ENCODE results near the gene CLK2.
"Not testable (repeated sequence)": the region's sequence is repeated elsewhere in the genome, so short reads cannot be mapped to it uniquely, and the experiment has no call there.

CLK2 gene

DNA sequence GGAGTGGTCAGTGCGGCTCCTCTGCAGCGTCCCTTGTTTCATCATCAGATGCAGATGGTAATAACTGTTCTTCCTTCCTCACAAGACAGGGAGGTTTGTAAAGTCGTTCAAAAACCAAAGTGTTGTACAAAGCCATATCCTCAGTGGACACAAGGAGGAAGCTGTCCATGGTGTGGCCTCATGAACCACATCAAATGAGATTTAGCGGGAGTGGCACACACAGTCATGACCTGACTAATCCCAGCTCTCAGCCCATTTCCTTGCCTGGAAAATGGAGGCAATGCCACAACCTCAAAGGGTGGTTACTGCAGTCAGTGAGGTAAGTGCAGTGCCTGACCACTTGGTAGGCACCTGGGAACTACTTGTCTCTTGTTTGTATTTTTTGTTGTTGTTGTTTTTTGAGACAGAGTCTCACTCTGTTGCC, 31.5 kb downstream of the CLK2 start:
- DNase-seq (ENCODE audit: low read depth), result no peak

DNA sequence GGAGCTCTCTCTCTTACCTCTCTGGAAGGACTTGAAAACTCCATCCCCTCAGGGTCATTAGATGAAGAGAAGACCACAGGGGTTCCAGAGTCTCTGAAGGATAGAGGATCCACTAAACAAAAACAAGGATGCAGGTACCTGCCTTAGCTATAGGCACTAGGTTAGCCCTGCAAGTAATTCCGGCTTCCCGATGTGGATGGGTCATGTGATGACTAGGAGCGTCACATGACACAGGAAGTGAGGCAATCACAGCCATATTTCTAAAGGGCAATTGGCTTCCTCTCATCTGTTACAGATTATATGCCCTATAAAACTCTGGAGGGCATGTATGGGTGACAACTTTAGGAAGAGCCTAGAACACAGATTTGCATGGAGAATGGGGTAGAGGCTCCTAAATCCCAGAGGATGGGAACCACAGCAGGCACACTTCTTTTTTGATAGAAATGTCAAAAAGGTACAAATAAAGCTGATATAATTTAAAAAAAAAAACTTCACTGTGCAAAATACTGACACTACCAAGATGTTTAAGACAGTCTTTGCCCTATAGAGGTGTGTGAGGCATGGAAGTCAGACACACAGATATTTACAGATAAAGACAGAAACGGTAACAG, 32.1 kb downstream of the CLK2 start:
- peak; percentile 74 for DNase-seq (ENCODE audit: low read depth)

DNA sequence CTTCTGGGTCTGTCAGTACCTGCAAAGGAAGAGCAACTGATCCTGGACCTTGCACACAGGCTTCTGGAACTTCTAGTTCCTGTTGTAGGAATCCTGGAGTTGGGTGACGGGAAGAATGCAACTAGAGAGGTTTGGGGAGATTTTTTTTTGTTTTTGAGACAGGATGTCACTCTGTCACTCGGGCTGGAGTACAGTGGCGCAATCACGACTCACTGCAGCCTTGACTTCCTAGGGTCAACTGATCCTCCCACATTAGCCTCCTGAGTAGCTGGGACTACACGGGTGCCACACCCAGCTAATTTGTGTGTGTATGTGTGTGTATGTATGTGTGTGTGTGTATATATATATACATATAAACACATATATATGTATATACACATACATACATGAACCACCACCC, 36.9 kb downstream of the CLK2 start:
- no peak for DNase-seq (ENCODE audit: low read depth)

DNA sequence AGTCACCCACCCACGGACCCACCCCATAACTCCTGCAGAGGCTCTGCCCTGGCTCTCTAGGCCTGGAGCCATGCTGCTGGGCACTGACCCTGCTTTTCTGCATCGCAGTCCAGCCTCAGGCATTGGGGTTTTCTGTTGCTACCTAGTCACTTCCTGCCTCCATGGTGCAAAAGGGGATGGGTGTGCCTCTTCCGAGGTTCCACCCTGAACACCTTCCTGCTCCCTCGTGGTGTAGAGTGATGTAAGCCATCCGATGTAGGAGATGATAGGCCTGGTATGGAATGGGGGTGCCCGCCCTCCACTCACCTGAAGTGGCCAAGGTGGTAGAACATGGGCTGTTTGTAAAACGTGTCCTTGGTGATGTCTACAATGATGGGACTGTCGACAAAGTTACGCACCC, 37.9 kb downstream of the CLK2 start:
- not testable (repeated sequence) for DNase-seq (ENCODE audit: low read depth)

DNA sequence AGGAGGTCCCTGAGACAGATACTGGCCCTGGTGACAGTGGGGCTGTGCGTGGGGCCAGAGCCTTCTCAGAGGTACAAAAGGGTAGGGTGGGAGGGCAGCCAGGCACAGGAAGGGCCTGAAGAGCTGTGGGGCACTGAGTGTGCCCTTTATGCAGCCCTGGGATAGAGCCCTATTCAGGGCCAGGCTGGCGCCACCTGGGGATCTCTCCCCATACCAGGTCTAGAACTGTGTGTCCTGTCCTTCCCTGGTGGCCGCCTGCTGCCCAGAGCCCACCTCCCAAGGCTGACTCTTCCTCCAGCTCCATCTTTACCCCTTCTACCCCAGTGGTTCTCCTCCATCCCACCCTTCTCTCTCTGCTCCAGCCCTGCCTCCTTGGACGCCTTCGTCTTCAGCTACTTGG, 39.8 kb downstream of the CLK2 start:
- not testable (repeated sequence) for DNase-seq (ENCODE audit: low read depth)

DNA sequence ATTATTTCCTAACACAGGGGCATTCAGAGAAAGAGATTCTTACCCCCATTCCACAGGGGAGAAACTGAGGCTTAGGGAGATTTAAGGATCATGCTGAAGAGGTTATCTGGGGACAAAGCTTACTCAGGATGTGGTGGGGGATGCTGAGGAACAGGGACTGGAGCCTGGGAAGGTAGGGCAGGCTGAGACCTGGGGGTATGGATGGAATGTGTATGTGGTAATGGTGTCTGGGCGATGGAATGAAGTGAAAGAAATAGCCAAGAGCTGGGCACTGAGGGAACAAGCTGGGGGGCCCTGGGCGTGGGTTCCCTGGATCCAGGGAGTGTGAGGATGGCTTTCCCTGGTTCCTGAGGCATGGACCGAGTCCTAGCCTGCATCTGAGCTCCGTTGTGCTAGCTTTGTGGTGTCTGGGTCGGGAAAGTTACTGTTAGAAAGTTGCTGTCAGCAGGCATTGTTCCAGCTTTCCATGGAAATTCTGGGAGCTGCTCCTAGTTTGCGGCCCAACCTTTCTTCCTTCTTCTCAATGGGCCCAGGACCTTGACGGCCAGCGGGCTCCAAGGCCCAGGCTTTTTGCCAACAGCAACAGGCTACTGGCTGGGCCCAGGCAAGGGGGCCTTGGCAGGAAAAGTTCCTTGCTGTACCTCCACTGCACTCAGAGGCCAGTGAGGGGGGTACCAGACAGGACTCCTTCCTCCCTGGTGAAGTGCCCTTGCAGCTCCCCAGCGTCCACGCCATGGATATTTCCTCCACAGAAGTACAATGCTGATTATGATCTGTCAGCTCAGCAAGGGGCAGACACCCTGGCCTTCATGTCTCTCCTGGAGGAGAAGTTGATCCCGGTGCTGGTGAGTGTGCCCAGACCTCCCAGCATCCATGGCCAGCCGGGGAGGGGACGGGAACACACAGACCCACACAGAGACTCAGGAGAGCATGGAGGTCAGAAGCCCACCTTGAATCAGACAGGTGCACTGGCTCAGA, 41.0 kb downstream of the CLK2 start:
- peak; percentile 67 for DNase-seq (ENCODE audit: low read depth)

DNA sequence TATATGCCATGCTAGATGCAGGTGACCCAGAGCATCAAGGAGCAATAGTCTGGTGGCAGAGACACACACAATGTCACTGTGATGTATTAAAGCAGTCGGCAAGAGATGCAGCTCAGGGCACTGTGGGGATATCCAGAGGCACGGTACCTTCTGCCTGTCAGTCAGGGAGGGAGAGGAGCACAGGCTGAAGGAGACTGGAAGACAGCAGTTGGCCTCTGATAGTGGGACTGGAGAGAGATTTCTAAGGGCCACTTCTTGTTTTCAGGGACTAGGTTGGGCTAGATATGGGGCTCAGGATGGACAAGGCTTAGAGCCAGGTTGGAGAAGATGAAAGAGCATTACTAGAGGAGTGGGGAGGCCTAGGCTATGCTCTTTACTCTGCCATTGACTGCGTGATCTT, 42.0 kb downstream of the CLK2 start:
- DNase-seq (ENCODE audit: low read depth), result not testable (repeated sequence)

DNA sequence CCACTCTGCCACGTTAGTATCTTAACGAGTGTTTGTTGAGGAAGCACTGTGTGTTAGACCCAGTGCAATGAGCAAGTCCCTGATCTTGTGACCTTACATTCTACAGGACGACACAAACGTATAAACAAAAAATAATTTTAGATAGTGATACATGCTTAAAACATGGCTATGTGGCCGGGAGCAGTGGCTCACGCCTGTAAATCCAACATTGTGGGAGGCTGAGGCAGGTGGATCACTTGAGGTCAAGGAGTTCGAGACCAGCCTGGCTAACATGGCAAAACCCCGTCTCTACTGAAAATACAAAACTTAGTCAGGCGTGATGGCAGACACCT, 45.2 kb downstream of the CLK2 start:
- no peak for DNase-seq (ENCODE audit: low read depth)

DNA sequence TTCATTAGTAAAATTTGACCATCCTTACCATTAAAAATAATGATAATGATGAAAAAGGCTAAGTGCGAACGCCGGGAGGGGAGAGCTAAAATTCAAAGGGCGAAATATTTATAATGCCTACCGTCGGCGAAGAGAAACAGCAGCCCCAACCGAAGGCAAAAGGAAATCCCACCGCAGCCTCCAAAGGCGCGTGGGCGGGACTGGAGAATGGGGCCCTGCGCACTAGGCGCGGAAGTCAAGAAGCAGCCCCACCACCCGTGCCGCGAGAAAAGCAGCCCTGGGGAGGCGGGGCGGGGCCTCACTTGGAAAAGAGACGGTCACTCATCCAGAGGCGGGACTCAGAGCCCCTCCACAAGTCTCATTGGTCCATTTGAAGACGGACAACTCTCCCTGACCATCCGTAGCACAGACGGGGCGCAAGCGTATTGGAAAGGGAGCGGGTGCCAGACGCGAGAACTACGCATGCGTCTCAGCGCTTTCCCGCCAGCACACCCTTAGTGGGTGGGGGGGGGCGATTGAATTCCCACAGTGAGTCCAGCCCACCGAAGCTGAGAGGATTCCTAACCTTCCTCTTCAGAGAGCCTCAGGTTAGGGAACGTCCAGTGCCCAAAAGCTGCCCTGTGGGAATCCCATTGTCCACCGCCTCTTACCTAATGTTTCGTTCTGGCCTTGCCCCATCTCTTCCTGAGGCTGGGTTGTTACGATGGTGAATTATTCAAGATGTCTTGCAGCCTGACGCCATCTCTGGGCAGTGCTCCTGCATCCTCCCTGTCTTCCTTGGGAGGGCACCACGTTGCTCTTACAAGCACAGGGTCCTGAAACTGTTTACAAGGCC, 45.8 kb downstream of the CLK2 start:
- DNase-seq (ENCODE audit: low read depth), result peak; percentile 98

DNA sequence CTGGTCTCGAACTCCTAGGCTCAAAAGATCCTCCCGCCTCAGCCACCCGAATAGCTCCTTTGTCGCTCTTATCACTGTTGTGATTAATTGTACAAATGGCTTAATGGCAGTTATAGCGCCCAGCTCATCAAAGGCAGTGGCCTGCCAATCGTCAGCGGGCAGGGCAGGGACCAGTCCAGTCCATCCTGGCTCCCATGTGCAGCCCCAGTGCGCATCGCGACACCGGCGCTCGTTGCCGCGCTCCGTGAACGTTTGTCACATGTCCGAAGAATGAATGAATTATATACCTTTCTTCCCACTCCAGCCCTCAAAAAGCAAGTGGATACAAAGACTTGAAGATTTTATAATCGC, 46.4 kb downstream of the CLK2 start:
- no peak for DNase-seq (ENCODE audit: low read depth)

DNA sequence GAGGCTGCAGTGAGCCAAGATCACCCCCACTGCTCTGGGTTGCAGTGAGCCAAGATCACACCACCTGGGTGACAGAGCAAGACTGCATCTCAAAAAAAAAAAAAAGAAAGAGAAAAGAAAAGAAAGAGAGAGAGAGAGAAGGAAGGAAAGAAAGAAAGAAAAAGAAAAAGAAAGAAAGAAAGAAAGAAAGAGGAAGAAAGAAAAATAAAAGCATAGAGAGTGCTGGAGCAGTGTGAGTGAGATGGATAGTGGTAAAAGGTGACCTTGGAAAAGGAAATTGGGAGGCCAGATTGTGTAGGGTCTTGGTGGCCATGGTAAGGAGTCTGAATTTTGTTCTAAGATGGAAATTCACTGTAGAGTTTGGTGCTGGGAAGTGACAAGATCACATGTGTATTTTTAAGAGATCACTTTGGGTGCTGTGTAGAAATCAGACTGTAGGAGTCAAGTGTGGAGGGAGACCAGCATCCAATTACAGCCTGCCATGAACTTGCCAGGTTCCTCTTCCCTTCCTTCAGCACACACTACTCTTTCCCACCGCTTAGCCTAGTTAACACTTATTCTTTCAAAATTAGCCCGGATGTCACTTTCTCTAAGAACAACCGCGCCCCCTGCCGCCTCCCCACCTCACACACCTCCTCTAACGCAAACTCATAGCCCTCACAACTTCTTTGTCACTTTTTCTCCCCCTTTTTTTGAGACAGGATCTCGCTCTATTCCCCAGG, 47.0 kb downstream of the CLK2 start:
- peak; percentile 74 for DNase-seq (ENCODE audit: low read depth)

DNA sequence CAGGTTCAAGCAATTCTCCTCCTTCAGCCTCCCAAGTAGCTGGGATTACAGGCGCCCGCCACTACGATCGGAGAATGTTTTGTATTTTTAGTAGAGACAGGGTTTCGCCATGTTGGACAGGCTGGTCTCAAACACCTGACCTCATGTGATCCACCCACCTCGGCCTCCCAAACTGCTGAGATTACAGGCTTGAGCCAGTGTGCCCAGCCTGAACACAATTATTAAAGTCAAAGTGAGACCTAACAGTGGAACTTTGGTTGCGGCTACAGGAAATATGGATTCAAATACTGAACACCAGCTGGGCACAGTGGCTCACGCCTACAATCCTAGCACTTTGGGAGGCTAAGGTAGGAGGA, 47.9 kb downstream of the CLK2 start:
- not testable (repeated sequence) for DNase-seq (ENCODE audit: low read depth)

DNA sequence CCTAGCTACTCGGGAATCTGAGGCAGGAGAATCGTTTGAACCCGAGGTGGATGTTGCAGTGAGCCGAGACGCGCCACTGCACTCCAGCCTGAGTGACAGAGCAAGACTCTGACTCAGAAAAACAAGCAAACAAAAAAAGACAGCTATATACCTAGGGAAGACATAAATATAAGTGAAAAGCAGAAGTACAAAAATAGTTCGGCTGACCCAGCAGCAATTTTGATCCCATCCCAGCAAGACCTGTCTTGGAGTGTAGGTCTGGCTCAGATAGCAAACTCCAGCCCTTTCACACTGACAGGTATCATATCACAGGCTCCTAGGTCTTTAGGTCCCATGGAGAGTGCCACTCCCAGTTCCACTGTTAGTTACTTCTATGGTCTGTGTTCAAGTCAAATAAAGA, 50.3 kb downstream of the CLK2 start:
- no peak for DNase-seq (ENCODE audit: low read depth)

DNA sequence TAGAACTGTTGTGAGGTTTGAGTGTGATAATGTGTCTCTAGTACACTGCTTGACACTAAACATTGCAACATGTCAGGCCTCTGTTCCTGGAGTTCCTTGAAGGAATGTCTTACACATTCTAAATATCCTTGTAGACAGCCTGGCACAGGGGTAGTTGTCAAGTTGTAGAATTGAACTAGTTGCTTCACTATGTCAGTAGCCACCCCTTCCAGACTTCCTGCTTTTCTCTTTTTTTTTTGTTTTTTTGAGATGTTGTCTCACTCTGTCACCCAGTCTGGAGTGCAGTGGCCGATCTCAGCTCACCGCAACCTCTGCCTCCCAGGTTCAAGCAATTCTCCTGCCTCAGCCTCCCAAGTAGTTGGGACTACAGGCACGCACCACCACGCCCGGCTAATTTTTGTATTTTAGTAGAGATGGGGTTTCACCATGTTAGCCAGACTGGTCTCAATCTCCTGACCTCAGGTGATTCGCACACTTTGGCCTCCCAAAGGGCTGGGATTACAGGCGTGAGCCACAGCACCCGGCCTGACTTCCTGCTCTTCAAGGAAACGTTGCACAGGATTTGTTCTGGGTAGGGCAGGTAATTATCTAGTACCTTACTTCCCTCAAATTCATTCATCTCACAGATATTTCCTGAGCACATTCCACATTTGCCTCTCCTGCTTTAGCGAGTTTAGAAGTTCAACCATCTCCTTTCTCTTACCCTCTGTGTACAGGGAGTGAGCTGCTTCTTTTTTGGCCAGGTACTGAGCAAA, 52.9 kb downstream of the CLK2 start:
- not testable (repeated sequence) for DNase-seq (ENCODE audit: low read depth)

DNA sequence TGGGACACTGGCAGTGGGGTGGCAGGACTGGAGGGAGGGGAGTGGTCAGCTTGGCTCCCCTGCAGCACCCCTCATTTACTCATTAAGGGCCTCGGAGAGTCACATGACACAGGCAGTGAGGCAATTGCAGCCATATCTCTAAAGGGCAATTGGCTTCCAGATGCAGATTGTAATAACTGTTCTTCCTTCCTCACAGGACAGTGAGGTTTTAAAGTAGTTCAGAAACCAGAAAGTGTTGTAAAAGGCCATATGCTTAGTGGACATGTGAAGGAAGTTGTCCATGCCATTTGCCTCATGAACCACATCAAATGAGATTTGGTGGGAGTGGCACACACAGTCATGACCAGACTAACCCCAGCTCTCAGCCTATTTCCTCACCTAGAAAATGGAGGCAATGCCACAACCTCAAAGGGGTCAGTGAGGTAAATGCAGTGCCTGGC, 53.7 kb downstream of the CLK2 start:
- no peak for DNase-seq (ENCODE audit: low read depth)

DNA sequence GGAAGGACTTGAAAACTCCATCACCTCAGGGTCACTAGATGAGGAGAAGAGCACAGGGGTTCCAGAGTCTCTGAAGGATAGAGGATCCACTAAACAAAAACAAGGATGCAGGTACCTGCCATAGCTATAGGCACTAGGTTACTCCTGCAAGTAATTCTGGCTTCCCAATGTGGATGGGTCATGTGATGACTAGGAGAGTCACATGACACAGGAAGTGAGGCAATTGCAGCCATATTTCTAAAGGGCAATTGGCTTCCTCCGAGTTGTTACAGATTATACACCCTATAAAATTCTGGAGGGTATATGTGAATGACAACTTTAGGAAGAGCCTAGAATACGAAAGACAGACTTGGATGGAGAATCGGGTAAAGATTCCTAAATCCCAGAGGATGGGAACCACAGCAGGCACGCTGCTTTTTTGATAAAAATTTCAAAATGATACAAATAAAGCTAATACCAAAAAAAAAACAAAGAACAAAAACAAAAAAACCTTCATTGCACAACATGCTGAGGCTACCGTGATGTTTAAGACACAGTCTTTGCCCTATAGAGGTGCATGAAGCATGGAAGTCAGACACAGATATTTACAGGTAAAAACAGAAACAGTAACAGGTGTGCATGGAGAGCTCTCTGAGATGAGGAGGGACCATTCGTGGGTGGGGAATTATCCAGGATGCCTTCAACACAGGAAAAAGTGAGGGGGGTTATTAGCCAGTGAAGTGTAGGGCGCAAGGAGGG, 54.3 kb downstream of the CLK2 start:
- peak; percentile 74 for DNase-seq (ENCODE audit: low read depth)

DNA sequence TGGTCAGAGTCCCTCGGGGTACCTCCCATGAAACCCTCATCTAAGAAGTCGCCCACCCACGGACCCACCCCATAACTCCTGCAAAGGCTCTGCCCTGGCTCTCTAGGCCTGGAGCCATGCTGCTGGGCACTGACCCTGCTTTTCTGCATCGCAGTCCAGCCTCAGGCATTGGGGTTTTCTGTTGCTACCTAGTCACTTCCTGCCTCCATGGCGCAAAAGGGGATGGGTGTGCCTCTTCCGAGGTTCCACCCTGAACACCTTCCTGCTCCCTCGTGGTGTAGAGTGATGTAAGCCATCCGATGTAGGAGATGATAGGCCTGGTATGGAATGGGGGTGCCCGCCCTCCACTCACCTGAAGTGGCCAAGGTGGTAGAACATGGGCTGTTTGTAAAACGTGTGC, 58.6 kb downstream of the CLK2 start:
- not testable (repeated sequence) for DNase-seq (ENCODE audit: low read depth)
